Measurements from ENCODE around the gene MET. TPM values are rescaled to one million over a fixed set of nuclear protein-coding genes. Genes with fewer than 3 reads are reported as not detected.

The MET gene
- total and polyA plus RNA-seq, 8 donors = 2.0 to 23.5 (median 13.4) TPM

GRCh38 chr7:116762971-116763370, 91.0 kb downstream of the MET start:
- intact Hi-C loops (cut with DNase I) = no loop called here
- Histone ChIP-seq H3K27me3 (no peaks in the 10 kb centered on the region), H3K36me3 (peaks cover 0 to 6% (median 0%) of the 10 kb centered on the region in 3 donors), H3K9me3 (no peaks in the 10 kb centered on the region), H3K27ac (no peak overlapping the region), H3K4me3 (no peak overlapping the region), H3K4me1 (no peaks in the 10 kb centered on the region)
- ATAC-seq = no peak
- no peak for DNase-seq
- no peak for TF ChIP-seq CTCF (IDR thresholded peaks at IDR 0.05)
- WGBS, 2 donors = 89 to 94% methylated on average over 1 of the region's 1 CpG
- FAIRE-seq = no peak

GRCh38 chr7:116763647-116764046, 91.7 kb downstream of the MET start:
- DNase-seq (no peak), ATAC-seq (no peak), FAIRE-seq (no peak)
- Histone ChIP-seq H3K4me1 (no peaks in the 10 kb centered on the region), H3K27ac (no peak overlapping the region), H3K4me3 (no peak overlapping the region), H3K36me3 (peaks cover 0 to 2% (median 0%) of the 10 kb centered on the region in 3 donors), H3K27me3 (no peaks in the 10 kb centered on the region), H3K9me3 (no peaks in the 10 kb centered on the region)
- intact Hi-C loops (cut with DNase I) = no loop called here
- TF ChIP-seq CTCF (IDR thresholded peaks at IDR 0.05) = no peak
- 90% methylated on average over 1 of the region's 1 CpG for WGBS, 2 donors

GRCh38 chr7:116766881-116767280, 94.9 kb downstream of the MET start:
- Histone ChIP-seq H3K27ac (no peak overlapping the region), H3K4me1 (peaks cover 0 to 10% (median 7%) of the 10 kb centered on the region in 3 donors), H3K27me3 (no peaks in the 10 kb centered on the region), H3K4me3 (no peak overlapping the region), H3K36me3 (no peaks in the 10 kb centered on the region), H3K9me3 (no peaks in the 10 kb centered on the region)
- intact Hi-C loops (cut with DNase I) = no loop called here
- peak; percentile 79 to 92 (median 79) for ATAC-seq
- TF ChIP-seq CTCF (IDR thresholded peaks at IDR 0.05) = no peak
- whole genome bisulfite sequencing, 2 donors = 64 to 72% methylated on average over 3 of the region's 3 CpGs
- no peak for DNase-seq
- FAIRE-seq = no peak

- FAIRE-seq (no peak), ATAC-seq (no peak), DNase-seq (no peak)
- Histone ChIP-seq H3K9me3 (no peaks in the 10 kb centered on the region), H3K27me3 (no peaks in the 10 kb centered on the region), H3K36me3 (no peaks in the 10 kb centered on the region), H3K27ac (no peak overlapping the region), H3K4me3 (no peak overlapping the region), H3K4me1 (peaks cover 4 to 19% (median 14%) of the 10 kb centered on the region in 3 donors)
- 85 to 87% methylated on average over 3 of the region's 3 CpGs for WGBS, 2 donors
- intact Hi-C loops (cut with DNase I) = no loop called here
- TF ChIP-seq CTCF (IDR thresholded peaks at IDR 0.05) = no peak
Measured at GRCh38 chr7:116769546-116769945, 97.5 kb downstream of the MET start.

GRCh38 chr7:116770941-116771340, 98.9 kb downstream of the MET start:
- FAIRE-seq = no peak
- no peak for ATAC-seq
- no peak overlapping the region for H3K4me3 ChIP-seq
- intact Hi-C loops (cut with DNase I) = no loop called here
- H3K9me3 ChIP-seq = no peaks in the 10 kb centered on the region
- peaks cover 5 to 23% (median 17%) of the 10 kb centered on the region in 3 donors for H3K4me1 ChIP-seq
- H3K27ac ChIP-seq = peak overlapping the region in 1 of 4 donors; percentile 71
- no peak for DNase-seq
- WGBS, 2 donors = 85% methylated on average over 1 of the region's 1 CpG
- no peaks in the 10 kb centered on the region for H3K27me3 ChIP-seq
- no peak for TF ChIP-seq CTCF (IDR thresholded peaks at IDR 0.05)
- no peaks in the 10 kb centered on the region for H3K36me3 ChIP-seq
